Ovary (tissue), 9 donors: ENCODE data around the gene TBX1. TPM values are rescaled to one million over a fixed set of nuclear protein-coding genes. Genes with fewer than 3 reads are reported as not detected.

Experiments
- DNase-seq, 5 donors: peaks; one replicate each; pipeline ENCODE4 v3.0.0-alpha.2; 2019 to 2020
- H3K27ac ChIP-seq, 2 donors: fragments of 200-600 bp; one replicate each; pipeline versions ENCODE4 v1.5.1 to v1.8.0; 2019 to 2022
- H3K27me3 ChIP-seq: fragments of 200-600 bp; one replicate; pipeline ENCODE4 v1.8.0; 2022
- H3K36me3 ChIP-seq: fragments of 200-600 bp; sonication (generic); one replicate; pipeline ENCODE4 v1.5.1; 2019
- H3K4me1 ChIP-seq: one replicate; pipeline ENCODE4 v1.8.1; 2013; ENCODE audit warnings: mild to moderate bottlenecking, moderate library complexity; ENCODE audit not compliant: insufficient read depth
- H3K4me3 ChIP-seq: fragments of 200-600 bp; sonication (generic); one replicate; pipeline ENCODE4 v1.5.1; 2017
- H3K9me3 ChIP-seq, 2 donors: fragments of 200-600 bp in 1 of 2; sonication (generic) in 1 of 2; one replicate each; pipeline versions ENCODE4 v1.5.1 to v1.8.1; 2013 to 2019; ENCODE audit warnings: mild to moderate bottlenecking in 1 of 2, moderate library complexity in 1 of 2
- EP300 ChIP-seq: sonication (generic); formaldehyde crosslinking; IDR thresholded peaks from one replicate; pipeline ENCODE4 v1.6.1; 2017; ENCODE audit warnings: antibody characterized with exemption
- POLR2A ChIP-seq: fragments of 450-650 bp; IDR thresholded peaks from one replicate; pipeline ENCODE4 v1.6.1; 2017; ENCODE audit warnings: antibody characterized with exemption, mild to moderate bottlenecking, moderate library complexity
- WGBS, 3 donors: extraction: QIAGEN DNeasy Blood & Tissue Kit in 1 of 3; methylation state at CpG; one replicate each; pipeline versions ENCODE4 v1.1.5 to v1.1.7; 2013 to 2017; 5-methylcytosine and 5-hydroxymethylcytosine counted together
- intact Hi-C, 4 donors: fragments of 100-400 bp; cut with DNase I; formaldehyde crosslinking; loops; one replicate each; pipeline versions ENCODE4 v1.11.0 to v1.15.1; 2022 to 2023
- polyA plus RNA-seq, 2 donors: library from polyadenylated mRNA; stranded (reverse); fragments of 200-250 nt in 1 of 2; fragments of 350-450 nt in 1 of 2; fragmentation: Illumina TruSeq in 1 of 2; extraction: RNeasy Lipid Tissue Mini Kit (QIAGEN cat#74804) in 1 of 2; gene quantifications; one replicate each; pipeline ENCODE4 v1.2.3, GENCODE V29; 2013 to 2014
- total RNA-seq, 7 donors: library from RNA; depleted of rRNA in 2 of 7; stranded (reverse); fragments of >200 nt in 2 of 7; fragmentation: NEBNext Ultra II Directional in 3 of 7; extraction: Animal tissue kit (Norgen Biotek cat#: 25700) in 3 of 7; gene quantifications; one replicate each; pipeline versions ENCODE4 v1.1.0 to v1.2.4, GENCODE V29; 2016 to 2023
- TF ChIP-seq, protein P1 (sequence below), 3 donors: fragments of 450-650 bp in 2 of 3; fragments of 200-600 bp in 1 of 3; IDR thresholded peaks; one replicate each; pipeline versions ENCODE4 v1.5.1 to v1.8.0; 2016 to 2022; ENCODE audit warnings: antibody characterized with exemption in 3 of 3, mild to moderate bottlenecking in 1 of 3
- donor health status: DM: no; HTN: no; CAD: no; lungs with moderate emphysema.
- donor health status: DM: no; HTN: no; CAD: no.
- donor health status: Bipolar disorder and iron deficiency.
- donor health status: DM: yes; HTN: yes; CAD: no.
- donor health status: DM: no; HTN: no; CAD: no.
- donor health status: DM: yes; HTN: yes; CAD: no.

Gene TBX1
- total and polyA plus RNA-seq, 9 donors: 1.2 to 23.8 (median 2.9) TPM; not detected in 1

GRCh38 chr22:19807161-19807913, 46.8 kb downstream of the TBX1 start:
- TF ChIP-seq POLR2A (no peak), EP300 (no peak)
- TF ChIP-seq, protein P1, sequence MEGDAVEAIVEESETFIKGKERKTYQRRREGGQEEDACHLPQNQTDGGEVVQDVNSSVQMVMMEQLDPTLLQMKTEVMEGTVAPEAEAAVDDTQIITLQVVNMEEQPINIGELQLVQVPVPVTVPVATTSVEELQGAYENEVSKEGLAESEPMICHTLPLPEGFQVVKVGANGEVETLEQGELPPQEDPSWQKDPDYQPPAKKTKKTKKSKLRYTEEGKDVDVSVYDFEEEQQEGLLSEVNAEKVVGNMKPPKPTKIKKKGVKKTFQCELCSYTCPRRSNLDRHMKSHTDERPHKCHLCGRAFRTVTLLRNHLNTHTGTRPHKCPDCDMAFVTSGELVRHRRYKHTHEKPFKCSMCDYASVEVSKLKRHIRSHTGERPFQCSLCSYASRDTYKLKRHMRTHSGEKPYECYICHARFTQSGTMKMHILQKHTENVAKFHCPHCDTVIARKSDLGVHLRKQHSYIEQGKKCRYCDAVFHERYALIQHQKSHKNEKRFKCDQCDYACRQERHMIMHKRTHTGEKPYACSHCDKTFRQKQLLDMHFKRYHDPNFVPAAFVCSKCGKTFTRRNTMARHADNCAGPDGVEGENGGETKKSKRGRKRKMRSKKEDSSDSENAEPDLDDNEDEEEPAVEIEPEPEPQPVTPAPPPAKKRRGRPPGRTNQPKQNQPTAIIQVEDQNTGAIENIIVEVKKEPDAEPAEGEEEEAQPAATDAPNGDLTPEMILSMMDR (IDR thresholded peaks at IDR 0.05): no peak
- H3K4me1 ChIP-seq: peaks cover 8% of the 10 kb centered on the region
- no peaks in the 10 kb centered on the region for H3K36me3 ChIP-seq
- H3K27ac ChIP-seq: no peak overlapping the region
- no peaks in the 10 kb centered on the region for H3K27me3 ChIP-seq
- no peaks in the 10 kb centered on the region for H3K9me3 ChIP-seq
- DNase-seq: peak in 4 of 5 donors; percentile 10 to 25 (median 14)
- no peak overlapping the region for H3K4me3 ChIP-seq
- WGBS, 3 donors: 94 to 98% (median 95%) methylated on average over 14 to 15 of the region's 15 CpGs
- intact Hi-C loops: no loop called here

GRCh38 chr22:19807914-19808872, 47.6 kb downstream of the TBX1 start:
- no peaks in the 10 kb centered on the region for H3K36me3 ChIP-seq
- TF ChIP-seq POLR2A (no peak), EP300 (no peak)
- TF ChIP-seq, protein P1 (IDR thresholded peaks at IDR 0.05): no peak
- H3K4me1 ChIP-seq: peaks cover 8% of the 10 kb centered on the region
- intact Hi-C loops: no loop called here
- no peak overlapping the region for H3K27ac ChIP-seq
- DNase-seq: peak in 3 of 5 donors; percentile 4 to 28 (median 14)
- H3K9me3 ChIP-seq: no peaks in the 10 kb centered on the region
- no peak overlapping the region for H3K4me3 ChIP-seq
- 94 to 98% (median 96%) methylated on average over 20 of the region's 20 CpGs for WGBS, 3 donors
- H3K27me3 ChIP-seq: no peaks in the 10 kb centered on the region

DNA sequence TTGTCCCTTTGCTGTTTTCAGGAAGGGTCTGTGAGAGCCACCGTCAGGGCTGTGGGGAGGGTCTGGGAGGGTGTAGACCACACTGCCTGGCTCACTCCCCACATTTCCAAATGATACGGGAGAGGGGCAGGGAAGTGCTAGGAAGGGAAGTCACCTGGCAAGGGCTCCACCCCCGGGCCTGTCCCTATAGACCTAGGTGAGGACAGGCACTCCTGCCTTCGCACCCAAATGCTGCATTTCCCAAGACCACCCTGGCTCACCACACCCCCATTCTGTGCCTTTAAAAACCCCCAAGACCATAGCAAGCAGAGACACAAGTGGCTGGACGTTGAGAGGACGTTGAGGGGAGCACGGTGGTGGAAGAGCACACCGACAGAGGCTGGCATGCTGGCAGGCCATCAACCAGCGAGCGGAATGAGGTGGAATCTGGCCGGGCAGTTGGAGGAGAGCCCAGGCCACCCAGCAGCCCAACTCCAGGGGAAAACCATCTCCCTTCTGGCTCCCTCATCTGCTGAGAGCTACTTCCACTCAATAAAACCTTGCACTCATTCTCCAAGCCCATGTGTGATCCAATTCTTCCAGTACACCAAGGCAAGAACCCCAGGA, 48.4 kb downstream of the TBX1 start:
- WGBS, 3 donors: 85 to 96% (median 90%) methylated on average over 11 of the region's 11 CpGs
- TF ChIP-seq POLR2A (no peak), EP300 (no peak)
- TF ChIP-seq, protein P1 (IDR thresholded peaks at IDR 0.05): no peak
- peak in 1 of 5 donors; percentile 8 for DNase-seq

DNA sequence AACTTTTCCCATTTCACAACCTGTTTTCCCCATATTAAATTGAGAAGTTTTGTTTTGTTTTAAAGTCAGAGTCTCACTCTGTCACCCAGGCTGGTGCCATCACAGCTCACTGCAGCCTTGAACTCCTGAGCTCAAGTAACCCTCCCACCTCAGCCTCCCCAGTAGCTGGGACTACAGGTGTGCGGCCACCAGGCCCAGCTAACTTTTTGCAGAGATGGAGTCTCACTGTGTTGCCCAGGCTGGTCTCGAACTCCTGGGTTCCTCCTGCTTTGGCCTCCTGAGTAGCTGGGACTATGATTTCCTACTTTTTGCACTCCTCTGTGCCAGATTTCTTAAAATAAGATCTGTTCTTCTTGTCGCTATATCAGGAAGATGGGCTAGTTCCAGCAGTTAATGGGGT, 49.2 kb downstream of the TBX1 start:
- Histone ChIP-seq H3K4me1 (peaks cover 8% of the 10 kb centered on the region), H3K27me3 (no peaks in the 10 kb centered on the region), H3K4me3 (no peak overlapping the region), H3K36me3 (no peaks in the 10 kb centered on the region), H3K9me3 (no peaks in the 10 kb centered on the region), H3K27ac (no peak overlapping the region)
- DNase-seq: no peak
- WGBS, 3 donors: 91 to 98% (median 97%) methylated on average over 3 of the region's 3 CpGs
- intact Hi-C loops: no loop called here
- no peak for TF ChIP-seq EP300
- no peak for TF ChIP-seq POLR2A
- TF ChIP-seq, protein P1 (IDR thresholded peaks at IDR 0.05): no peak

More for the DNA sequence above, 48.4 kb downstream of the TBX1 start:
- H3K27me3 ChIP-seq: no peaks in the 10 kb centered on the region
- intact Hi-C loops: no loop called here
- H3K36me3 ChIP-seq: no peaks in the 10 kb centered on the region
- H3K4me1 ChIP-seq: peaks cover 8% of the 10 kb centered on the region
- no peaks in the 10 kb centered on the region for H3K9me3 ChIP-seq
- H3K27ac ChIP-seq: no peak overlapping the region
- no peak overlapping the region for H3K4me3 ChIP-seq
